Neural progenitor cell (in vitro differentiated cells): ENCODE results near the gene FLNA. TPM values are rescaled to one million over a fixed set of nuclear protein-coding genes. Genes with fewer than 3 reads are reported as not detected.
A peak's percentile ranks its signal among the peaks of the same experiment; 100 is the strongest.

Experiments
- DNase-seq: peaks from one replicate; pipeline ENCODE4 v3.0.0-alpha.2; 2016; ENCODE audit warnings: low spot score
- H2AFZ ChIP-seq: fragments of 200-600 bp; sonication (generic); replicated peaks from 2 replicates; pipeline ENCODE4 v1.6.1; 2016; ENCODE audit warnings: antibody characterized with exemption
- H3F3A ChIP-seq: fragments of 200-600 bp; sonication (generic); 2 replicates; pipeline ENCODE4 v1.6.1; 2016; ENCODE audit warnings: antibody characterized with exemption, low read depth
- H3K27ac ChIP-seq: fragments of 200-600 bp; sonication (generic); 2 replicates; pipeline ENCODE4 v1.5.1; 2016; ENCODE audit warnings: mild to moderate bottlenecking
- H3K27me3 ChIP-seq: fragments of 200-600 bp; sonication (generic); 2 replicates; pipeline ENCODE4 v1.6.1; 2016; ENCODE audit warnings: mild to moderate bottlenecking, moderate library complexity
- H3K36me3 ChIP-seq: fragments of 200-600 bp; sonication (generic); 2 replicates; pipeline ENCODE4 v1.5.1; 2016
- H3K4me1 ChIP-seq: fragments of 200-600 bp; sonication (generic); 2 replicates; pipeline ENCODE4 v1.6.1; 2016; ENCODE audit warnings: mixed run types
- H3K4me2 ChIP-seq: fragments of 200-600 bp; sonication (generic); 2 replicates; pipeline ENCODE4 v1.6.1; 2016
- H3K4me3 ChIP-seq: fragments of 200-600 bp; sonication (generic); 2 replicates; pipeline ENCODE4 v1.5.1; 2016
- H3K79me2 ChIP-seq: fragments of 200-600 bp; sonication (generic); 2 replicates; pipeline ENCODE4 v1.6.1; 2016; ENCODE audit warnings: low read depth
- H3K9ac ChIP-seq: fragments of 200-600 bp; sonication (generic); 2 replicates; pipeline ENCODE4 v1.6.1; 2016
- H3K9me3 ChIP-seq: fragments of 200-600 bp; sonication (generic); 2 replicates; pipeline ENCODE4 v1.5.1; 2016; ENCODE audit warnings: low read depth
- H4K20me1 ChIP-seq: fragments of 200-600 bp; sonication (generic); 2 replicates; pipeline ENCODE4 v1.6.1; 2016; ENCODE audit warnings: low read depth
- H3K27ac Mint-ChIP-seq: 3 replicates; pipeline ENCODE4 v1.8.0; 2021; ENCODE audit warnings: mixed read lengths
- H3K27me3 Mint-ChIP-seq: 2 replicates; pipeline ENCODE4 v1.8.0; 2022; ENCODE audit warnings: low read depth, mild to moderate bottlenecking, inconsistent platforms, moderate library complexity, mixed read lengths; ENCODE audit not compliant: insufficient read depth
- H3K36me3 Mint-ChIP-seq: 3 replicates; pipeline ENCODE4 v1.8.0; 2021; ENCODE audit warnings: mixed read lengths
- H3K4me1 Mint-ChIP-seq: 3 replicates; pipeline ENCODE4 v1.8.0; 2021; ENCODE audit warnings: mixed read lengths
- H3K4me3 Mint-ChIP-seq: 3 replicates; pipeline ENCODE4 v1.8.0; 2021; ENCODE audit warnings: mild to moderate bottlenecking, moderate library complexity, mixed read lengths
- H3K9me3 Mint-ChIP-seq: 3 replicates; pipeline ENCODE4 v1.8.0; 2020; ENCODE audit warnings: mixed read lengths
- CTCF ChIP-seq: fragments of 200-600 bp; sonication (generic); IDR thresholded peaks from 2 replicates; pipeline ENCODE4 v1.5.1; 2017; ENCODE audit warnings: antibody characterized with exemption, mild to moderate bottlenecking
- EZH2 ChIP-seq: fragments of 200-600 bp; sonication (generic); IDR thresholded peaks from 2 replicates; pipeline ENCODE4 v1.6.1; 2017; ENCODE audit warnings: antibody characterized with exemption, mild to moderate bottlenecking, moderate library complexity
- EZH2phosphoT487 ChIP-seq: fragments of 200-600 bp; sonication (generic); IDR thresholded peaks from 2 replicates; pipeline ENCODE4 v1.6.1; 2017; ENCODE audit warnings: antibody characterized with exemption
- total RNA-seq: library from RNA; depleted of rRNA; stranded (reverse); fragments of >200 nt; gene quantifications from 2 replicates; pipeline ENCODE4 v1.2.3, GENCODE V29; 2015; ENCODE audit warnings: low replicate concordance

FLNA gene
- total RNA-seq, 1 donor from 2014 or later: 189 TPM

- Histone ChIP-seq H3K4me1 (no peaks in the 10 kb centered on the region), H3K27me3 (no peaks in the 10 kb centered on the region), H3K36me3 (no peaks in the 10 kb centered on the region), H3K9ac (no peak overlapping the region), H3K9me3 (no peaks in the 10 kb centered on the region), H3F3A (no peaks in the 10 kb centered on the region), H2AFZ (no peak overlapping the region), H4K20me1 (peaks cover 46% of the 10 kb centered on the region), H3K27ac (no peak overlapping the region), H3K79me2 (no peaks in the 10 kb centered on the region), H3K4me2 (no peak overlapping the region), H3K4me3 (no peak overlapping the region)
- no peak overlapping the region for H3K4me3 Mint-ChIP-seq
- no peak overlapping the region for H3K27ac Mint-ChIP-seq
- TF ChIP-seq EZH2phosphoT487 (no peak), EZH2 (no peak), CTCF (no peak)
- peaks cover 4% of the 10 kb centered on the region for H3K27me3 Mint-ChIP-seq
- peaks cover 12% of the 10 kb centered on the region for H3K9me3 Mint-ChIP-seq
- H3K36me3 Mint-ChIP-seq: peaks cover 2% of the 10 kb centered on the region
- DNase-seq: no peak
- no peaks in the 10 kb centered on the region for H3K4me1 Mint-ChIP-seq
Measured at GRCh38 chrX:154357205-154357604, 17.2 kb downstream of the FLNA start.

DNA sequence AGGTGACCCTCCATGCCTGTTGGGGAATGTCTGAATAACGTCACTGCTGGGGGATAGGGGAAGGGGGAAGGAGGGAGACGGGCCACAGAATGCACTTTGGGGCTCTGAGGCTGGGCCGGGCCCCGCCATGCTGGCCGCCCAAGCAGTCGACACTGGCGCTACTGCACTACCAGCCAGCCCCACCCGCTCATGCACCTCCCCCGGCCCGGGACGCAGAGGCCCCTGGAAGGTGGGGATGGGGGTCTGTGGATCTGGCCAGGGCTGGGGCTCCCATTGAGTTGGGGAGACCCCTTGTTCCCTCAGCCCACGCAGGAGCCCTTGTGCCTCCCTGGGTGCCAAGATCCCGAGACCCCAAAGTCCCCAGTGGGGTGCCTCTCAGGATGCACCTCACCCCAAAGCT is 17.8 kb downstream of the FLNA start:
- no peak for DNase-seq
- Histone ChIP-seq H3K27me3 (no peaks in the 10 kb centered on the region), H3K4me1 (no peaks in the 10 kb centered on the region), H3K36me3 (no peaks in the 10 kb centered on the region), H3K9ac (no peak overlapping the region), H2AFZ (no peak overlapping the region), H3K4me2 (no peak overlapping the region), H3K27ac (no peak overlapping the region), H3F3A (no peaks in the 10 kb centered on the region), H4K20me1 (peaks cover 46% of the 10 kb centered on the region), H3K4me3 (no peak overlapping the region), H3K9me3 (no peaks in the 10 kb centered on the region), H3K79me2 (no peaks in the 10 kb centered on the region)
- Mint-ChIP-seq H3K27me3 (peaks cover 4% of the 10 kb centered on the region), H3K27ac (no peak overlapping the region), H3K4me3 (peak overlapping the region; percentile 30), H3K9me3 (peaks cover 12% of the 10 kb centered on the region), H3K36me3 (peaks cover 2% of the 10 kb centered on the region), H3K4me1 (no peaks in the 10 kb centered on the region)
- TF ChIP-seq EZH2: no peak
- no peak for TF ChIP-seq CTCF
- no peak for TF ChIP-seq EZH2phosphoT487

DNA sequence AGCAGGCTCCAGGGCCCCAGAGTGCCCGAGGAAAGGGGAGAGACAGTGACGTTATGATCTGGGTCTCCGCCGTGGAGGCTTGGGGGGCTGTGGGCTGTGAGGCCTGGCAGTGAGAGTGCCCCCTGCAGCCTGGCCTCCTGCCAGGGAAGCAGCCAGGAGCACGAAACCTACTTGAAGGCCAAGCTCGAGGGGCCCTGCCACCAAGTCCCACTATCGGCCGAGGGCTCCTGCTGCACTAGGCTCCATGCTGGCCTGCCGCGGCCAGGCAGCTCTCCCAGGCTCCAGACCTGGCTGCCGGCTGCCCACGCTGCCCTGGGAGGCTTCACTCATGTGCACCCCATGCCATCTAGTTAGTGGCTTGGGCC is 18.7 kb downstream of the FLNA start:
- no peak overlapping the region for H3K4me3 ChIP-seq
- peaks cover 48% of the 10 kb centered on the region for H4K20me1 ChIP-seq
- no peak overlapping the region for H3K27ac ChIP-seq
- Mint-ChIP-seq H3K4me1 (no peaks in the 10 kb centered on the region), H3K27me3 (peaks cover 4% of the 10 kb centered on the region), H3K9me3 (peaks cover 12% of the 10 kb centered on the region), H3K27ac (no peak overlapping the region), H3K4me3 (no peak overlapping the region), H3K36me3 (peaks cover 2% of the 10 kb centered on the region)
- no peaks in the 10 kb centered on the region for H3K79me2 ChIP-seq
- no peak for DNase-seq
- H3F3A ChIP-seq: no peaks in the 10 kb centered on the region
- no peaks in the 10 kb centered on the region for H3K36me3 ChIP-seq
- H3K9ac ChIP-seq: no peak overlapping the region
- no peaks in the 10 kb centered on the region for H3K9me3 ChIP-seq
- H3K4me1 ChIP-seq: no peaks in the 10 kb centered on the region
- H2AFZ ChIP-seq: no peak overlapping the region
- TF ChIP-seq EZH2phosphoT487: no peak
- no peak for TF ChIP-seq CTCF
- no peak for TF ChIP-seq EZH2
- H3K27me3 ChIP-seq: no peaks in the 10 kb centered on the region
- no peak overlapping the region for H3K4me2 ChIP-seq
